NK-92 treated with Interleukin-12 subunit alpha and Interleukin-12 subunit beta, amount 100 ng/mL, for 24 hours (cell line): ENCODE results near the gene GPR68.
A peak's percentile ranks its signal among the peaks of the same experiment; 100 is the strongest.
"Not testable (repeated sequence)": the region's sequence is repeated elsewhere in the genome, so short reads cannot be mapped to it uniquely, and the experiment has no call there.

ENCODE experiments used
- DNase-seq: peaks from one replicate; lab custom pipeline; 2025; lab: John Stamatoyannopoulos, UW

GPR68 gene

DNA sequence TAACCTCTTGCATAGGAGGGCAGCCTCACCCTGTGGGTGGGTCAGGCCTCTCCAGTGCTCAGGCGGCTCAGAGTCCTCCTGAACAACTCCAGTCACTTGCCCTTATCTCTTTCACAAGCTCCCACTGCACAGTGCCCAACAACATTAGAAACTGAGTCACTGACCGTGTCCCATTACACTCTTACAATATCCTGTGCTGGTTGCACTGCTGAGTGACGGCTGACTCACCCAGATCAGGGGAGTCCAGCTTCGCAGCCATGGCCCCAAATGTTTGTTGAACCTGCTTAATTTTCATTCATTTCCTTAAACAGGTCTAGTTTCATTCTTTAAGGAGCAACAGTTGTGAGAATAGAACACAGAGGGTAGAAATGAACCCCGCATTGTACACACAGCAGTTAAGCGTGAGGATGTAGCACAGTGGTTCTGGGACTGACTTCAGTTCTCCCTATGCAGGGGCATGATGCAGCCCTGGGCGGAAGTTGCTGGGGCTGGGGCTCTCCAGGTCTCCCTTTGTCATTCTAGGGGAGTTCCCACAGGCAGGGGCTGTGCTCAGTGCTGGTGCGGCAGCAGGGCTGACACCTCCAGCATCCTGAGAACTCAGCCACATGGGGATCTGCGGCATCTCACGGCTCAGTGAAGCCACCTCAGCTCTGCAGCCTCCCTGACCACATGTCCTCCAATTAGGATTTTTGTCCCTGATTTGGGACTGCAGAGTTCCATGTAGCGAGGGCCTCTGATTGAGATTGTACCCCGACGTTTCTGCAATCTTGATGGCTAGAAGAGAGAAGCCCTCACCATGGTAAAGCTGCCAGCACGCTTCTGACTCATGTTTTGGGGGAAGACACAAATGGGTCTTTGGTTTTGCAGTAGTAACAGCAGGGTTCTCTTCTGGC is 16.1 kb downstream of the GPR68 start:
- peak; percentile 89 for DNase-seq

DNA sequence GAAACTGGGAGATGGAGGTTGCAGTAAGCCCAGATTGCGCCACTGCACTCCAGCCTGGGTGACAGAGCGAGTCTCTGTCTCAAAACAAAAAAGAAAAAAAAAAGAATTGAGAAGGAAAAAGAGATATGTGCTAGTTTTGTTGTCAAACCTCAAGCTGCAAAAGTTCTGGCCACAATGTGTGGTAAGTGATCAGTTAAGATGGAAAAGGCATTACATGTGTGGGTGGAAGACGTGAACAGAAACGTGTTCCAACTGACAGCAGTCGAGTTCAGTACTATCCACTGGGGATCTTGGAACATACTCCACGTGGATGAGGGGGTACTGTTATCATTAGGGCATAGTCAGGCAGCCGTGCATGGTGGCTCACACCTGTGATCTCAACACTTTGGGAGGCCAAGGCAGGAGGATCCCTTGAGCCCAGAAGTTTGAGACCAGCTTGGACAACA is 17.3 kb downstream of the GPR68 start:
- DNase-seq = peak; percentile 47

- not testable (repeated sequence) for DNase-seq
Measured at GRCh38 chr14:91226360-91226759, 18.1 kb downstream of the GPR68 start.

- DNase-seq = no peak
Measured at GRCh38 chr14:91225025-91225424, 19.5 kb downstream of the GPR68 start.

- no peak for DNase-seq
Measured at GRCh38 chr14:91223028-91223783, 21.3 kb downstream of the GPR68 start.

DNA sequence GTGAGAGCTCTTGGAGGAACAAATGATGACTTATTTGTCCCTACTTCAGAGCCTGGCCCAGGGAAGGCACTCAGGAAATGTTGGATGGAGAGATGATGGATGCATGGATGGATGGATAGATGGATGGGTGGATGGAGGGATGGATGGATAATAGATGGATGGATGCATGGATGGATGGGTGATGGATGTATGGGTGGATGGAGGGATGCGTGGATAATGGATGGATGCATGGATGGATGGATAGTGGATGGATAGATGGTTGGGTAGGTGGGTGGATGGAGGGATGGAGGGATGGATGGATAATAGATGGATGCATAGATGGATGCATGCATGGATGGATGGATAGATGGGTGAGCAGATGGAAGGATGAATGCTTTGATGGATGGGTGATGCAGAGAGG is 23.2 kb downstream of the GPR68 start:
- DNase-seq = no peak

DNA sequence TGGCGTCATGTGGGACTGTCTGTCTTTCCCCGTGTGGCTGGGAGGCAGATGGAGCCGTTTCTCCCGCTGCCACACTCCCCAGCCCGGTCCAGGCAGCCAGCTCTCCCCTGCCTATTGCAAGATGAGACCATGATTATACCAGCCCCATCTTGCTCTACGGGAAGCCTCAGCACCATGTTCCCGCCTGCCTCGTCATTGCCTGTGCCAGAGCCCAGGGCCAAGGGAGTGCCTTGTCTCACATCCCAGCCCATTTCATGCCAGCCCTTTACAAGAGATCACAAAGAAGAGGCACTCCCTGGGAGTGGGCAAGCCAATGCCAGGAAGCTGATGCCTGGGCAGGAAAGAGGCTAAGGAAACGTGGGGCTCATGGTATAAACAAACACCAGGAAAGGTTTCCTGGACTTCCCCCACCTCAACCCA is 23.9 kb downstream of the GPR68 start:
- DNase-seq = no peak

DNA sequence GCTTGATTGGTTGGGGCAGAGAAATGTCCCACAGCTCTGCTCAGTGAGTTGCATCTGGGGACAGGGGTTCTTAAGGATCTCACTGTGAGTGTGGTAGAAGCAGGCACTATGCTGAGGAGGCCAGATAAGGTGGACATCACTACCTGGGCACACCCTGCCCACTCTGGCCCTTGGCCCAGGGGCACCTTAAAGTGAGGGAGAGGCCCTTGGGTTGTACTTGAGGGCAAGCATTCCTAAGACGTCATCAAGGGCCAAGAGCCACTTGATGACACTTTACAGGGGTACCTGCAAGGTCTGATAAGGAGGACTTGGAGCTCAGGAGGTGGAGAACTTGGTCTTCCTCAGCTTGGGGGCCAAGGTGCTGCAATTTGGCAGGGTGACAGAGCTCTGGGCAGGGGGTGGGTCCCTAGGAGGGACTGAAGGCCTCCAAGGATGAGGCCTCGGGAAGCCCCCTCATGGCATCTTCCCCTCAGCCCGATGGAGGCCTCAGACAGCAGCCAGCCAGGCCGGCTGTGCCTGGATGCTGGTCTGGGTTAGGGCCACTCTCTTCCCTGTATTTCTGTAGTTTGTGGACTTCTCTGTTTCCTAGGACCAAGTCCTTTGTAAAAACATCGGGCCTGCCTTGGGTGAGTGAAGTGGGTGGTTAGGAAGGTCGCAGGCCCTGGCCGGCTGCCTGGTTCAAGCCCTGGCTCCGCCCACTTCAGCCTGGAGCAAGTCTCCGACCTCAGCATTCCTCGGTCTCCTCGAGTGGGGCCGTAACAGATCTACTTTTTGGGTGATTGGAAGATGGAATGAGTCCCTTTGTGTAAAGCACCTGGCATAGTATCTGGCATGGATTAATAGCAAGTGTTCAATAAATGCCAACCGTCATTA is 24.8 kb downstream of the GPR68 start:
- no peak for DNase-seq

DNA sequence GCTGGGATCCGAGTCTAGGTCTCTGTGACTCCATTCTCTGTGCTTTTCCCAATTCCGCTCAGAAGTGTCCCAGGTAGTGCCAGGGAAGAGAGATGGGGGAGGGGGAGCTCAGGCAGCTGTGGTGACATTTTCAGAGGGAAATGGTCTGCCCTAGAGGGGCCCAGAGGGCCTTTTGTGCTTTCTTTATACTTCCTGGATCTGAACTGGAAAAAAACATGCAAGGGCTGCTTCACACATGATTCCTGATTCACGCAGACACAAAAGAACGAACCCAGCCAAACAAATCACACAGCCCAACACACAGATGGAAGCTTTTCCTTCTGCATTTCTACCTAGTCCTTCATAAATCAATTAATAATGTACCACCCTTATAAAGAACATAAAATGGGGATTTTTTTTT is 26.5 kb downstream of the GPR68 start:
- DNase-seq = no peak

DNA sequence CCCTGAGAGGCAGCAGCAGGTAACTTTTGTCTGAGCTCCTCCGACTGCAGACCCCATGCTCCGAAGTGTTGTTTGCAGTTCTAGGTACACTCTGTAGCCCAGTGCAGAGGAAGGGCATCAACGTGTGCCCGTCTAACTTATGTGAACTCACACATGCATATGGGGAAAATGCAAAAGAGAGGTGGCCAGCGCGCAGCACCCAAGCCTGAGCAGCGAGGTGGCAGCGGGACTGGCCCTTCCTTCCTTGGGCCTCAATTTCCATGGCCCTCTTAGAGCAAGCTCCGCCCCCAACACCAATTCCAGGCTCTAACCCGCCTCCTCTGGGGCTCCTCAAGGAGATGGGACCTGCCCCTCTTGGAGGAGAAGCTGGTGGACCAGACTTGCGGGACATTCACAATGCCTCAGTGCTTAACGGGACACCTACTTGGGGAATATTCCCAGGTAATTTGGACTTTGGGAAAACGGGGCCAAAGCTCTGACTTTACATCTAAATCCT is 27.7 kb downstream of the GPR68 start:
- no peak for DNase-seq

DNA sequence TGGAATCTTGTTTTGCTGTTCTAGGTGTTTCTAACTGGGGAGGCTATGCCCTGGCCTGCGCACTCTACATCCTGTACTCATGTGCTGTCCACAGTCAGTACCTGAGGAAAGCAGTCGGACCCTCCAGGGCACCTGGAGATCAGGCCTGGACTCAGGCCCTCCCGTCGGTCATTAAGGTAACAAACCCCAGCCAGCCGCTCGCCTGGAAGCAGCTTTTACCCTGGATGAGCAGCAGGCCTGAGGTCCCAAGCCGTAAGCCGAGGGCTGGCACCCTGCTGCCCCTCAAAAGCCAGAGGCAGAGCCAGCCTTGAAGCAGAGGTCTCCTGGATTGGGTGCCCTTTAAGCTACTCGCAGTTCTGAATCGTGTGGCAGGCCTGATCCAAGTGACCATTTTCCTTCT is 29.1 kb downstream of the GPR68 start:
- DNase-seq = no peak

GRCh38 chr14:91214306-91214705 is 30.2 kb downstream of the GPR68 start:
- no peak for DNase-seq

DNA sequence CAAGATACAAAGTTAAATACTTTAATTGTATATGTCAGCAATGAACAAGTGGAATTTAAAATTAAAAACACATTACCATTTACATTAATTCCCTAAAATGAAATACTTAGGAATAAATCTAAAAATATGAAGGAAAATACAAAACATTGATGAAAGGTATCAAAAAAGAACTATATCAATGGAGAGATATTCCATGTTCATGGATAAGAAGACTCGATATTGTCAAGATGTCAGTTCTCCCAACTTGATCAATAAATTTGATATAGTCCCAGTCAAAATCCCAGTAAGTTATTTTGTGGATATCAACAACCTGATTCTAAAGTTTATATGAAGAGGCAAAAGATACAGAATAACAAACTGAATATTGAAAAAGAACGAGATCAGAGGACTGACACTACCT is 33.5 kb downstream of the GPR68 start:
- no peak for DNase-seq

GRCh38 chr14:91207008-91207407 is 37.5 kb downstream of the GPR68 start:
- no peak for DNase-seq

- no peak for DNase-seq
Measured at GRCh38 chr14:91205459-91205858, 39.0 kb downstream of the GPR68 start.

DNA sequence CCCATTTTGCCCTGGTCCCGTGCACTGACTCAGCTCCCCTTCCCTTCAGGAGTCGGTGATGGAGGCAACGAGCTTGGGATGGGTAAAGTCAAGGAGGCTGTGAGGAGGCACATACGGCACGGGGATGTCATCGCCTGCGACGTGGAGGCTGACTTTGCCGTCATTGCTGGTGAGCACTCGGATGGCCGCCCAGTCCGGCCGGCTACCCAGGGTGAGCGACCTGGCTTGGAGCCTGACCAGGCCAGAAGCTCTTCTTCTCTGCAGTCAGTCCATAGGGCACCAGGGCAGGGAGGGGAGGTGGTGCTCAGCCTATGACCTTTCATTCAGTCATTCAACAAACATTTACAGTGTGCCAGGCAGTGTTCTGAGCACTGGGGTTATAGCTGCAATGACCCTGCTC is 39.8 kb downstream of the GPR68 start:
- DNase-seq = no peak

- DNase-seq = no peak
Measured at GRCh38 chr14:91202234-91202974, 42.1 kb downstream of the GPR68 start.

GRCh38 chr14:91200802-91201201 is 43.7 kb downstream of the GPR68 start:
- not testable (repeated sequence) for DNase-seq

DNA sequence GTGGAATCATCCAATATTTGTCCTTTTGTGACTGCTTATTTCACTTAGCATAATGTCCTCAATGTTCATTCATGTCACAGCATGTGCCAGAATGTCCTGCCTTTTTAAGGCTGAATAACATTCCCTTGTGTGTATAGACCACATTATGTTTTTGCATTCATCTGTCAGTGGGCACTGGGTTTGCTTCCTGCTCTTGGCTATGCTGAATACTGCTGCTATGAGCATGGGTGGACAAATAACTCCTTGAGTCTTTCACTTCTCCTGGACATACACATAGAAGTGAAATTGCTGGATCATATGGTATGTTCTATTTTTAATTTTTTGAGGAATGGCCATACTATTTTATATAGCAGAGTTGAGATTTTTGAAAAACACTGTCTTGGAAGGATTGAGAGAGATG is 46.9 kb downstream of the GPR68 start:
- no peak for DNase-seq

- DNase-seq = no peak
Measured at GRCh38 chr14:91195881-91196280, 48.6 kb downstream of the GPR68 start.

GRCh38 chr14:91193069-91193468 is 51.4 kb downstream of the GPR68 start:
- DNase-seq = no peak
